T-helper 1 cell treated with Interleukin-12 subunit alpha and Interleukin-12 subunit beta and Interleukin-4 antibody, amounts not matched to agents 30 ng/mL and 1 ng/mL, for 36 hours (primary cell): ENCODE data around the gene BANP. TPM values are rescaled to one million over a fixed set of nuclear protein-coding genes. Genes with fewer than 3 reads are reported as not detected.
"Not testable (repeated sequence)": the region's sequence is repeated elsewhere in the genome, so short reads cannot be mapped to it uniquely, and the experiment has no call there.

Source experiments
- intact Hi-C: fragments of 100-400 bp; cut with micrococcal nuclease; formaldehyde crosslinking; loops from one replicate; pipeline ENCODE4 v1.15.1; 2024
- total RNA-seq: library from RNA; stranded (reverse); gene quantifications from 2 replicates; pipeline ENCODE4 v1.2.3, GENCODE V29; 2022

The BANP gene
- total RNA-seq, 1 donor from 2014 or later, result 43.7 TPM

- intact Hi-C loops, result not testable (repeated sequence)
Observed at GRCh38 chr16:88025828-88026555, 74.8 kb downstream of the BANP start.

DNA sequence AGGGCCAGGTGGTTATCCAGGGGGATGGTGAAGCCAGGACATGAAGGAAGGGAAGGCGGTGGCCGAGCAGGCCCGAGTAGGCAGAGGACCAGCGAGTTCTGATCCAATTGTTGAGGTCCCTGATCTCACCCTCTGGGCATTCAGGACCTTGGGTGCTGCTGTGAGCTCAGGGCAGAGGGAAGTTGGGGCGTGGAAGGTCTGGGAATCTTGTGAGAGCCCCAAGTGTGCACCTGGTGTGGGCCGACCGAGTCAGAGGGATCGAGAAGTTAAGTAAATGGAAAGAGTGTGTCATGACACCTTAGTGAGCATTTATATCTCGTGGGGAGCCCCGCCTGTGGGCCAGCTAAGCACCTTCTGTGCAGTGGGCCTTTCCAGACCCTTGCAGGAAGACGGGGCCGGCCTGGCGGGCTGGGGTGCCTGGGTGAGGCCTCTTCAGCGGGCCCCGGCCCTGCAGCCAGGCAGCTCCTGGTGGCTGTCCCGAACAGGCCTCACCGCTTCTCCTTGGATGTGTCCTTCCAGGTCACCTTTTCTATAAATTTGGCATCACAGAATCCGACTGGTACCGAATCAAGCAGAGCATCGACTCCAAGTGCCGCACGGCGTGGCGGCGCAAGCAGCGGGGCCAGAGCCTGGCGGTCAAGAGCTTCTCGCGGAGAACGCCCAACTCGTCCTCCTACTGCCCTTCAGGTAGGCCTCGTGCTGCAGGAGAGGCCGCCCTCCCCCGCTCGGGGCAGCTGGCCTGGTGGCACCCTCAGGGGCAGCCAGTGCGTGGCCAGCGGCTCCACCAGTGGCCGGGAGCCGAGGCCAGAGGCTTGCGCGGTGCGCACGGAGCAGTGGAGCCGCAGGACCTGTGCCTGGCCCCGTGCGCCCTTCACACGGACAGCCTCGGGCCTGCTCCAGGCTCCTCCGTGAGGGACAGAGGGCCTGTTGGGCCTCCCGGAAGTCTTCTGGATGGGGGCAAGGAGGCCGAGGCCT is 76.0 kb downstream of the BANP start:
- intact Hi-C loops, result no loop called here

DNA sequence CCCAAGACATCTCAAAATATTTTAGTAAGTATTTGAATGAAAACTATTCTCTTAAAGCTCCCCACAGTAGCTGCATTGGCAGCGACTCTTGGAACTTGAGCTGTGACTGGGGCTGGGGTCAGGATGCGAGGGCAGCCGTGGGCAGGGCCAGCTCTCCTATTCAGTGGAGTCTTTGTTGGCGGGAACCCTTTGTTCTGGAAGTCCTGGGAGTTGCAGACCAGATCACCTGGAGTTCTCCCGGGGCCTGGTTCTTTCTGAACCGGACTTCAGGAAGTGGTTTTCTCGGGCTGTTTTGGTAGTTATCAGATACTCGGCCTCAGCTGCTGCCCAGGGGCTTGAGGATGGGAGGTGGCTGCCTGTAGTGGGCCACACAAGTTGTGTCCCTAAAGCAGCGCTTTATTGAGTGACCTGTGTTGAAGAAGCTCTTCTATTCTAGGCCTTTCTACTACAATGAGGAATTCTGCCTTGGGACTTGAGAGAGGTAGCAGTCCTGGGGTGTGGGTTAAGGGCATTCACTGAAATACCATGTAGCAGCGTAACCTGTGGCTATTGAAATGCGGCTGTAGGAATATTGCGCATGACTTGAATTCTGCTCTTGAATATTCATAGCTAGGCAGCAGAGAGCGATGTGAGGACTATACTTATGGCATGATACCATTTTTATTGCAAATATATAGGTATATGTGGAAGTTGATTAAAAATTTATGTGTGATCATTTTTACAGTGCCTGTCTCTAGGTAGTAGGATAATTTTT is 77.1 kb downstream of the BANP start:
- intact Hi-C loops, result not testable (repeated sequence)

- intact Hi-C loops, result no loop called here
Observed at GRCh38 chr16:88030498-88030897, 79.3 kb downstream of the BANP start.

DNA sequence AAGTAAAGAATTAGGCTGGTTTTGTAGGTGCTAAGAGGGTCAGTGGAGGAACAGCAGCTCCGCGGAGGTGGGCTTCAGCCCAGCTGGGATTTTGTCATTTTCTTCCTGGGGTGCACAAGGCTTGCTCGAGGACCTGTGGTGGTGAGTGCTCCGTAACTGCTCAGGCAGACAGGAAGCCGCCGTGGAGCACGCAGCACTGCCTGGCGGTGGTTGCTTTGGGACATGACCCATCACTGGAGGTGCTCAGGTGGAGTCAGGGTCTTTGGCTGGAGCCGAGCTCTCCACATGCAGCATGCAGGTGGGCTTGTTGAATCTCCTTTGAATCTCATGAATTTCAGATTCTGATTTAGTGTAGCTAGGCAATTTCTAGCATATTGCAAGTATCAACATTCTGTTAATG is 79.7 kb downstream of the BANP start:
- intact Hi-C loops, result not testable (repeated sequence)

GRCh38 chr16:88033003-88033740 is 81.9 kb downstream of the BANP start:
- intact Hi-C loops, result not testable (repeated sequence)

- intact Hi-C loops, result no loop called here
Observed at GRCh38 chr16:88034770-88035169, 83.5 kb downstream of the BANP start.

GRCh38 chr16:88035292-88035691 is 84.1 kb downstream of the BANP start:
- intact Hi-C loops, result no loop called here

GRCh38 chr16:88035884-88036639 is 84.8 kb downstream of the BANP start:
- intact Hi-C loops, result not testable (repeated sequence)

- intact Hi-C loops, result not testable (repeated sequence)
Observed at GRCh38 chr16:88036640-88036996, 85.4 kb downstream of the BANP start.

DNA sequence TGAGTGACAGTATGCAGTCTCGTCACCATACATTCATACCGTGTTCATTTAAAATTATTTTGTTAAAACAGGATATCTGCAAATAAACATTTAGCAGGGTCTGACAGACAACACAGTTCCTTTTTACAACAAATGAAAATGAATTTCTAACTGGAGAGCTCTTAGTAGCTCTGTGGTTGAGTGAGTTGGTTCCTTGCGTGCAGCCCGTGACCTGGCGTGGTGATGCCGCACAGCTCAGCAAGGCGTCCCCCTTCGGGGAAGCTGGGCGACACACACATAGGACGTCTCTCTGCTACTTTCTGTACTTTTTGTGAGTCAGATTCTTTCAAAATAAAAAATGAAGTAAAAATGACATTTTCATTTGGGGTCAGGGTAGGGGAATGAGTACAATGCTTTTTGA is 86.1 kb downstream of the BANP start:
- intact Hi-C loops, result not testable (repeated sequence)

- intact Hi-C loops, result not testable (repeated sequence)
Observed at GRCh38 chr16:88037876-88038525, 86.8 kb downstream of the BANP start.

DNA sequence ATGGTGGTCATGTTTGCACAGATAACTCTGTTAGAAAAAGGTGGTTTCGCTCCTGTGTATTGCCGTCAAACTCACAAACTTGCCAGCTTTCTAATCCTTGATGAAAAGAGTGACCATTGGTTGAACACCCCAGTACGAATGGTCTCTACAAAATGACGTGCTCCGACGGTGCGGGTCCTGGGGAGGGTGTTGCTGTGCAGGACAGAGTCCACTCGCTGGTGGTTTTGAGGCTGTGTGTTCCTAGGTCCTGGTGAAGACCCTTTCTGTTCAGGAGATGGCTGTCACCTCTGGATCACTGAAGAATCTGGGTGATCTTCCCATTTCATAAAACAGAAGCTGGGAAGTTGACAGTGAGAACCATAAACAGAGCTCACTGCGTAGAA is 87.3 kb downstream of the BANP start:
- intact Hi-C loops, result not testable (repeated sequence)

DNA sequence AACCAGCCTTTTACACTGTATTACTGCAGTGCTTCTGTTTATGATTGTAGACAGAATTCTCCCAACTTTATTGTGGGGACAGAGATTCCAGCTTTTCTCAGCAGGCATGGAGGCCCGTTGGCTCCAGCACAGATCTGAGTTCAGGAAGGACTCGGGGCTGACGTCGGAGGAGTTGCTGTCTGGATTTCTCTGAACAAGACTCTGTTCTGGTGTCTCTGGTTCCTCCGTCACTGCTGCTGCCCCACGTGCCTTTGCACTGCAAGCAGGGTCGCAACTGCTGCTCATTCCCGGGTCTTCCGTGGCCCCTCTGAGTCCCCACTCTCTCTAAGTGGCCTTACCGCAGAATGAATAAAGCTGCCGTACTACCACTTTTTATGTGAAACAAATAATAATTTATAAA is 88.4 kb downstream of the BANP start:
- intact Hi-C loops, result no loop called here

DNA sequence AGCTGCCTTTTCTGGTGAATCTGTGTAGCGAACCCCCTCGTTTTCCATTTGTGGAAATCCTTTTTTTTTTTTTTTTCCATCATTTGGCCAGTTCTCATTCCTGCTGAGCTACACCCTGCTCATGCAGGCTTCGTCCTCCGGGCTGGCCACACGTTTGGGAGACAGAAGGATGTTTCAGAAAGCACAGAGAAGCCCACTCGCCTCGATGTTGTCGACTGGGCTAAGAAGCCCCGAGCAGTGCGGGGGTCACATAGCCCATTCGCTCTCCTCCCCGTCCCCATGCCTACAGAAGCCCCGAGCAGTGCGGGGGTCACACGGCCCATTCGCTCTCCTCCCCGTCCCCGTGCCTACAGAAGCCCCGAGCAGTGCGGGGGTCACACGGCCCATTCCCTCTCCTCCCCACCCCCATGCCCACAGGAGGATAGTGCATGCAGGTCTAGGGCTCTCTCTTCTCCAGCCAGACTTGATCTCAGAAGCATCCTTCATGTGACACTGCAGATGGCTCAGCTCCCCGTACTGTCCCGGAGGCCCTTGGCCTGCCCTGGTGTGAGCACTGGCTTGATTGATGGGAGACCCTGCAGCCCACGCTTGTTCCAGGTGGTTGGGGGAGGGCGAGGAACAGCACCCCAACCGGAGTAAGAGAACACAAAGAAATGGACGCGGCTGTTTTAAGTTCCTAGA is 89.1 kb downstream of the BANP start:
- intact Hi-C loops, result not testable (repeated sequence)

DNA sequence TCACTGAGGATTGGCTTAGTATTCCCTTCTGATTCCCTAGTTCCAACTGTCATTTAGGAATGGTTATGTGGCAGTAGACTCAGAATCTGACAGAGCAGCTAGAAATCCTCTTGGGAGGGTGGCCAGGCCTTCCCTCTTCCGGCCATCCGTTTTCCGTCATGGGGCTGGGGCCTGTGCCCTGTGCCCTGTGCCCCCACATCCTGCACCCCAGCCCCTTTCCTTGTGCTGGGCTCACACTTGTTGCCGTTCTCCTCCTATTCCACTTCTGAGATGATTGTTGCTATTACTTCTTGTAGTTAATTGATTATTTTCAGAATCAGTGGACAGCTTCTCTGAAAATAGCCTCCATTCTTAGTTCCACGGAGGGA is 89.6 kb downstream of the BANP start:
- intact Hi-C loops, result not testable (repeated sequence)

DNA sequence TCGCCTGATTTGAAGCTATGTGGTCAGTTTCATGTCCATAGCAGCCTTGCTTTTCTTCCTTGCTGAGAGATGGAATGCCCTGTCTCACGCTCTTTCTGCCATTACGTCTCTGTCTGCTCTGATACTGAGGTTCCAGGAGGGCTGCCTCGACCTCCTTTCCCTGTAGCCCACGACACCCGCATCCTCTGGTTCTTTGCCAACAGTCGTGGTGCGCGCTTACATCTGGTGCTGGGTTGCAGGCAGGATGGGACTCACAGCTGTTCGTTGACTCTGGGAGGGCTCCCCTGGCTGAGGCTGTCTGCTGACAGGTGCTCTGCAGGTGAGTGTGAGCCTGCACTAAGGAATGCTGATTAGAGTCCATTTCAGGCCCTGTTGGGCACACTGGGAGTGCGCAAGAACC is 90.3 kb downstream of the BANP start:
- intact Hi-C loops, result not testable (repeated sequence)

DNA sequence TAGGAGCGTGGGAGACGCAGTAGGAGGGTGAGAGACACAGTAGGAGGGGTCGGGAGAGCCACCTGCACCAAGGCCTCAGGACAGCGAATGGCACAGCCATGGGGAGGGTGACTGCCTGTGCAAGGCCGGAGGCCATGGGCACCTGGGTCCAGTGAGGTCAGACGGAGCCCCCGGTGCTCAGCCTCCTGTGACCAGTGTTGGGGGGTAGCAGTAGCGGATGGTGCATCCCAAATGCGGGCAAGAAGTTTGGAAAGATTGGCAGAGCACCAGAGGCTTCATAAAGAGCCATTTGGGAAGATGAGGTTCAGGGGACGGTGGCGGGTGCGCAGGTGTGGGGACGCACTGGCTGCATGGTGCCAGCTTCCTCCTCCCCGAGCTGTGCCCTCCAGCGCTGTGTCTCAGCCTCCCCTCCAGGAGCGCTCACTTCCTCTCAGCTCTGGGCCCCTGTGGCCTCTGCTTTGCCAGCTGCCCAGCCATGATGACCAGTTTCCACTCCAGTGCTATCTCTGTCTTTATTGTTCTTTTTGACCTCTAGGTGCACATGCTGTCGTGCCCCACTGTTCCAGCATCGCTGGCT is 90.8 kb downstream of the BANP start:
- intact Hi-C loops, result not testable (repeated sequence)
